Vagina (tissue), 2 donors: ENCODE measurements around the gene C10orf90.

Experiments
- CTCF ChIP-seq, 3 experiments: fragments of 450-650 bp in 2 of 3; fragments of 200-600 bp in 1 of 3; sonication (generic) in 1 of 3; IDR thresholded peaks; one replicate each; pipeline ENCODE4 v1.5.1; 2017 to 2019; ENCODE audit warnings: antibody characterized with exemption in 3 of 3, mild to moderate bottlenecking in 2 of 3, moderate library complexity in 2 of 3
- POLR2A ChIP-seq, 2 donors: fragments of 450-650 bp; IDR thresholded peaks; one replicate each; pipeline ENCODE4 v1.6.1; 2017; ENCODE audit warnings: antibody characterized with exemption in 2 of 2, mild to moderate bottlenecking in 2 of 2, moderate library complexity in 2 of 2

GRCh38 chr10:126429275-126429674 is 241.2 kb downstream of the C10orf90 start:
- TF ChIP-seq CTCF (IDR thresholded peaks at IDR 0.05) (no peak), POLR2A (IDR thresholded peaks at IDR 0.05) (no peak)
